Prostate gland (tissue), 2 donors: ENCODE measurements around the gene IL10. TPM values are rescaled to one million over a fixed set of nuclear protein-coding genes. Genes with fewer than 3 reads are reported as not detected.

Experiments
- DNase-seq: peaks from one replicate; pipeline ENCODE4 v3.0.0-alpha.2; 2019; ENCODE audit warnings: low spot score
- H3K27ac ChIP-seq, 2 donors: fragments of 200-600 bp; sonication (generic); 2 replicates each; pipeline ENCODE4 v1.5.1; 2017 to 2019
- H3K27me3 ChIP-seq: fragments of 200-600 bp; sonication (generic); replicated peaks from 2 replicates; pipeline ENCODE4 v1.5.1; 2019; ENCODE audit not compliant: insufficient read depth
- H3K36me3 ChIP-seq, 2 donors: fragments of 200-600 bp; sonication (generic); 1 replicate in 1 of 2; 2 replicates in 1 of 2; pipeline versions ENCODE4 v1.5.1 to v1.8.1; 2017 to 2019
- H3K4me1 ChIP-seq: fragments of 200-600 bp; sonication (generic); replicated peaks from 2 replicates; pipeline ENCODE4 v1.5.1; 2019
- H3K4me3 ChIP-seq, 2 donors: fragments of 200-600 bp; sonication (generic); 2 replicates each; pipeline ENCODE4 v1.5.1; 2017 to 2019
- H3K9me3 ChIP-seq: fragments of 200-600 bp; sonication (generic); 2 replicates; pipeline ENCODE4 v1.5.1; 2017
- CTCF ChIP-seq, 4 experiments: fragments of 200-600 bp in 2 of 4; fragments of 450-650 bp in 2 of 4; sonication (generic) in 2 of 4; IDR thresholded peaks; 1 replicate in 3 of 4; 2 replicates in 1 of 4; pipeline ENCODE4 v1.5.1; 2016 to 2019; ENCODE audit warnings: antibody characterized with exemption in 4 of 4, mild to moderate bottlenecking in 2 of 4, moderate library complexity in 2 of 4
- POLR2A ChIP-seq: fragments of 450-650 bp; IDR thresholded peaks from one replicate; pipeline ENCODE4 v1.6.1; 2016; ENCODE audit warnings: antibody characterized with exemption, mild to moderate bottlenecking
- POLR2AphosphoS5 ChIP-seq: sonication (generic); formaldehyde crosslinking; IDR thresholded peaks from one replicate; pipeline ENCODE4 v1.6.1; 2017; ENCODE audit warnings: antibody characterized with exemption
- WGBS: methylation state at CpG from one replicate; pipeline ENCODE4 v1.1.5; 2018; 5-methylcytosine and 5-hydroxymethylcytosine counted together
- intact Hi-C: fragments of 100-400 bp; cut with DNase I; formaldehyde crosslinking; loops from one replicate; pipeline ENCODE4 v1.14.2; 2022
- total RNA-seq, 2 donors: library from RNA; depleted of rRNA; stranded (reverse); fragments of >200 nt; gene quantifications; one replicate each; pipeline ENCODE4 v1.1.0, GENCODE V29; 2016

The IL10 gene
- not detected for total RNA-seq

- DNase-seq = no peak
- intact Hi-C loops = no loop called here
Measured at GRCh38 chr1:206772243-206772937, at the start of gene IL10. Gene IL10, minus strand, starts transcription at chr1:206772494. Its CDS starts 59 bp downstream, at chr1:206772435.

GRCh38 chr1:206821493-206821892, 49.2 kb upstream of the IL10 start:
- TF ChIP-seq CTCF (IDR thresholded peaks at IDR 0.05) = no peak
- no peak for TF ChIP-seq POLR2AphosphoS5
- TF ChIP-seq POLR2A = no peak
- Histone ChIP-seq H3K9me3 (no peaks in the 10 kb centered on the region), H3K4me3 (no peak overlapping the region), H3K27ac (no peak overlapping the region), H3K4me1 (no peaks in the 10 kb centered on the region), H3K27me3 (no peaks in the 10 kb centered on the region), H3K36me3 (no peaks in the 10 kb centered on the region)
- intact Hi-C loops = no loop called here
- DNase-seq = no peak
- 73% methylated on average over 4 of the region's 4 CpGs for WGBS

More at GRCh38 chr1:206772243-206772937, at the start of gene IL10:
- Histone ChIP-seq H3K9me3 (no peaks in the 10 kb centered on the region), H3K36me3 (no peaks in the 10 kb centered on the region), H3K4me1 (no peaks in the 10 kb centered on the region), H3K27me3 (no peaks in the 10 kb centered on the region), H3K4me3 (no peak within 1 kb of the TSS), H3K27ac (no peak within 1 kb of the TSS)
- 89% methylated on average over 8 of the region's 8 CpGs for WGBS
- no peak for TF ChIP-seq POLR2A
- no peak for TF ChIP-seq CTCF (IDR thresholded peaks at IDR 0.05)
- TF ChIP-seq POLR2AphosphoS5 = no peak

GRCh38 chr1:206816390-206817287, 44.3 kb upstream of the IL10 start:
- Histone ChIP-seq H3K4me3 (no peak overlapping the region), H3K27me3 (no peaks in the 10 kb centered on the region), H3K36me3 (no peaks in the 10 kb centered on the region), H3K27ac (no peak overlapping the region), H3K4me1 (no peaks in the 10 kb centered on the region), H3K9me3 (no peaks in the 10 kb centered on the region)
- TF ChIP-seq CTCF (IDR thresholded peaks at IDR 0.05) = no peak
- no peak for TF ChIP-seq POLR2AphosphoS5
- TF ChIP-seq POLR2A = no peak
- 76% methylated on average over 4 of the region's 4 CpGs for WGBS
- DNase-seq = no peak
- intact Hi-C loops = no loop called here

GRCh38 chr1:206814716-206815341, 42.5 kb upstream of the IL10 start:
- WGBS = 60% methylated on average over 2 of the region's 2 CpGs
- Histone ChIP-seq H3K27me3 (no peaks in the 10 kb centered on the region), H3K9me3 (no peaks in the 10 kb centered on the region), H3K36me3 (no peaks in the 10 kb centered on the region), H3K27ac (no peak overlapping the region), H3K4me1 (no peaks in the 10 kb centered on the region), H3K4me3 (no peak overlapping the region)
- intact Hi-C loops = no loop called here
- TF ChIP-seq CTCF (IDR thresholded peaks at IDR 0.05) (no peak), POLR2AphosphoS5 (no peak), POLR2A (no peak)
- DNase-seq = no peak
